Hepatocyte (in vitro differentiated cells): ENCODE results near the gene ATXN7L1. TPM values are rescaled to one million over a fixed set of nuclear protein-coding genes. Genes with fewer than 3 reads are reported as not detected.

Source experiments
- DNase-seq: peaks from one replicate; pipeline ENCODE4 v3.0.0-alpha.2; 2016; ENCODE audit warnings: low spot score
- H2AFZ ChIP-seq: fragments of 200-600 bp; sonication (generic); 2 replicates; pipeline ENCODE4 v1.6.0; 2016; ENCODE audit warnings: antibody characterized with exemption, mild to moderate bottlenecking
- H3K27ac ChIP-seq: fragments of 200-600 bp; sonication (generic); 2 replicates; pipeline ENCODE4 v1.5.1; 2016; ENCODE audit warnings: mild to moderate bottlenecking
- H3K27me3 ChIP-seq: fragments of 200-600 bp; sonication (generic); 2 replicates; pipeline ENCODE4 v1.6.1; 2016
- H3K36me3 ChIP-seq: fragments of 200-600 bp; sonication (generic); replicated peaks from 2 replicates; pipeline ENCODE4 v1.5.1; 2016; ENCODE audit warnings: low read depth; ENCODE audit not compliant: insufficient read depth
- H3K4me1 ChIP-seq: fragments of 200-600 bp; sonication (generic); 2 replicates; pipeline ENCODE4 v1.5.1; 2016; ENCODE audit warnings: mild to moderate bottlenecking, moderate library complexity; ENCODE audit not compliant: insufficient read depth
- H3K4me2 ChIP-seq: fragments of 200-600 bp; sonication (generic); 2 replicates; pipeline ENCODE4 v1.6.0; 2016
- H3K4me3 ChIP-seq: fragments of 200-600 bp; sonication (generic); 2 replicates; pipeline ENCODE4 v1.5.1; 2016; ENCODE audit warnings: mild to moderate bottlenecking
- H3K79me2 ChIP-seq: fragments of 200-600 bp; sonication (generic); 2 replicates; pipeline ENCODE4 v1.6.0; 2017; ENCODE audit warnings: mild to moderate bottlenecking
- H3K9me2 ChIP-seq: fragments of 200-600 bp; sonication (generic); replicated peaks from 2 replicates; pipeline ENCODE4 v1.6.0; 2017; ENCODE audit warnings: mild to moderate bottlenecking; ENCODE audit not compliant: insufficient read depth
- H3K9me3 ChIP-seq: fragments of 200-600 bp; sonication (generic); 2 replicates; pipeline ENCODE4 v1.5.1; 2016; ENCODE audit warnings: low read depth, mild to moderate bottlenecking
- H4K20me1 ChIP-seq: fragments of 200-600 bp; sonication (generic); 2 replicates; pipeline ENCODE4 v1.6.0; 2016; ENCODE audit warnings: mild to moderate bottlenecking; ENCODE audit not compliant: insufficient read depth, poor library complexity, severe bottlenecking
- CTCF ChIP-seq: fragments of 200-600 bp; sonication (generic); IDR thresholded peaks from 2 replicates; pipeline ENCODE4 v1.5.1; 2016; ENCODE audit warnings: antibody characterized with exemption, mild to moderate bottlenecking; ENCODE audit not compliant: poor library complexity
- EZH2 ChIP-seq: fragments of 200-600 bp; sonication (generic); IDR thresholded peaks from 2 replicates; pipeline ENCODE4 v1.6.1; 2016; ENCODE audit warnings: antibody characterized with exemption, mild to moderate bottlenecking, borderline replicate concordance
- EZH2phosphoT487 ChIP-seq: fragments of 200-600 bp; sonication (generic); IDR thresholded peaks from one replicate; pipeline ENCODE4 v1.6.1; 2018; ENCODE audit warnings: antibody characterized with exemption, mild to moderate bottlenecking, low read depth, moderate library complexity; ENCODE audit not compliant: unreplicated experiment, severe bottlenecking
- WGBS: methylation state at CpG from one replicate; pipeline ENCODE4 v1.1.6; 2016; ENCODE audit warnings: low lambda C conversion rate; ENCODE audit errors: missing lambda C conversion rate; 5-methylcytosine and 5-hydroxymethylcytosine counted together
- polyA plus RNA-seq: library from polyadenylated mRNA; unstranded; fragments of >200 nt; fragmentation: Nextera tagmentation; extraction: Ambion mirVana; gene quantifications from 2 replicates; pipeline ENCODE4 v1.2.1, GENCODE V29; 2016
- total RNA-seq: library from RNA; depleted of rRNA; stranded (reverse); fragments of >200 nt; gene quantifications from 2 replicates; pipeline ENCODE4 v1.2.3, GENCODE V29; 2014

Gene ATXN7L1
- total and polyA plus RNA-seq, 2 experiments from 2014 or later, result 8.9 to 9.3 TPM

- Histone ChIP-seq H3K79me2 (no peaks in the 10 kb centered on the region), H3K27me3 (no peaks in the 10 kb centered on the region), H3K27ac (no peak overlapping the region), H3K36me3 (no peaks in the 10 kb centered on the region), H4K20me1 (no peaks in the 10 kb centered on the region), H3K4me3 (no peak overlapping the region), H2AFZ (no peak overlapping the region), H3K9me3 (no peaks in the 10 kb centered on the region), H3K4me2 (no peak overlapping the region), H3K9me2 (no peaks in the 10 kb centered on the region), H3K4me1 (no peaks in the 10 kb centered on the region)
- no peak for TF ChIP-seq CTCF
- no peak for TF ChIP-seq EZH2
- no peak for TF ChIP-seq EZH2phosphoT487
- 73% methylated on average over 7 of the region's 7 CpGs for WGBS
- DNase-seq, result no peak
These were observed 213.4 kb downstream of the ATXN7L1 start for GRCh38 chr7:105662998-105663397.

- Histone ChIP-seq H3K36me3 (no peaks in the 10 kb centered on the region), H3K9me3 (no peaks in the 10 kb centered on the region), H3K79me2 (no peaks in the 10 kb centered on the region), H3K27ac (no peak overlapping the region), H3K4me2 (no peak overlapping the region), H4K20me1 (no peaks in the 10 kb centered on the region), H3K4me1 (no peaks in the 10 kb centered on the region), H2AFZ (no peak overlapping the region), H3K4me3 (no peak overlapping the region), H3K27me3 (no peaks in the 10 kb centered on the region), H3K9me2 (no peaks in the 10 kb centered on the region)
- WGBS, result 91% methylated on average over 6 of the region's 6 CpGs
- TF ChIP-seq CTCF (no peak), EZH2phosphoT487 (no peak), EZH2 (no peak)
- DNase-seq, result no peak
These were observed 214.8 kb downstream of the ATXN7L1 start for GRCh38 chr7:105661625-105662024.

GRCh38 chr7:105656922-105657521, 219.4 kb downstream of the ATXN7L1 start:
- Histone ChIP-seq H3K27ac (no peak overlapping the region), H4K20me1 (peaks cover 10% of the 10 kb centered on the region), H3K4me1 (peaks cover 12% of the 10 kb centered on the region), H3K36me3 (no peaks in the 10 kb centered on the region), H3K9me3 (no peaks in the 10 kb centered on the region), H3K27me3 (no peaks in the 10 kb centered on the region), H2AFZ (no peak overlapping the region), H3K9me2 (no peaks in the 10 kb centered on the region), H3K4me2 (no peak overlapping the region), H3K79me2 (no peaks in the 10 kb centered on the region), H3K4me3 (no peak overlapping the region)
- 68% methylated on average over 7 of the region's 7 CpGs for WGBS
- no peak for DNase-seq
- TF ChIP-seq EZH2, result no peak
- peak; percentile 46 for TF ChIP-seq CTCF
